Upper lobe of right lung (tissue), 1 donor: Measurements from ENCODE around the gene INPPL1. TPM values are rescaled to one million over a fixed set of nuclear protein-coding genes. Genes with fewer than 3 reads are reported as not detected.

Source experiments
- ATAC-seq: fragments of 200-7000 bp; cut with Tn5 transposase; one replicate; pipeline ENCODE4 v1.9.1; 2020; ENCODE audit warnings: mild to moderate bottlenecking, moderate library complexity
- DNase-seq: peaks from one replicate; pipeline ENCODE4 v3.0.0-alpha.2; 2020
- H3K27ac ChIP-seq: fragments of 200-600 bp; one replicate; pipeline ENCODE4 v1.8.0; 2022
- H3K27me3 ChIP-seq: fragments of 200-600 bp; one replicate; pipeline ENCODE4 v1.8.0; 2022; ENCODE audit warnings: mild to moderate bottlenecking
- H3K36me3 ChIP-seq: fragments of 200-600 bp; one replicate; pipeline ENCODE4 v1.8.0; 2022
- H3K4me1 ChIP-seq: fragments of 200-600 bp; one replicate; pipeline ENCODE4 v1.8.0; 2022
- H3K4me3 ChIP-seq: fragments of 200-600 bp; one replicate; pipeline ENCODE4 v1.8.0; 2022; ENCODE audit warnings: mild to moderate bottlenecking
- H3K9me3 ChIP-seq: fragments of 200-600 bp; one replicate; pipeline ENCODE4 v1.8.0; 2022
- intact Hi-C: fragments of 100-400 bp; cut with DNase I; formaldehyde crosslinking; loops from one replicate; pipeline ENCODE4 v1.11.0; 2022
- total RNA-seq: library from RNA; stranded (reverse); fragmentation: NEBNext Ultra II Directional; extraction: Animal tissue kit (Norgen Biotek cat#: 25700); gene quantifications from one replicate; pipeline ENCODE4 v1.2.1, GENCODE V29; 2021
- TF ChIP-seq, protein P1 (sequence below): fragments of 200-600 bp; IDR thresholded peaks from one replicate; pipeline ENCODE4 v1.8.0; 2022; ENCODE audit warnings: antibody characterized with exemption
- donor health status: DM: no; HTN: yes; CAD: no; lungs with severe emphysema.

The INPPL1 gene
- total RNA-seq, 1 donor from 2014 or later = 146 TPM

DNA sequence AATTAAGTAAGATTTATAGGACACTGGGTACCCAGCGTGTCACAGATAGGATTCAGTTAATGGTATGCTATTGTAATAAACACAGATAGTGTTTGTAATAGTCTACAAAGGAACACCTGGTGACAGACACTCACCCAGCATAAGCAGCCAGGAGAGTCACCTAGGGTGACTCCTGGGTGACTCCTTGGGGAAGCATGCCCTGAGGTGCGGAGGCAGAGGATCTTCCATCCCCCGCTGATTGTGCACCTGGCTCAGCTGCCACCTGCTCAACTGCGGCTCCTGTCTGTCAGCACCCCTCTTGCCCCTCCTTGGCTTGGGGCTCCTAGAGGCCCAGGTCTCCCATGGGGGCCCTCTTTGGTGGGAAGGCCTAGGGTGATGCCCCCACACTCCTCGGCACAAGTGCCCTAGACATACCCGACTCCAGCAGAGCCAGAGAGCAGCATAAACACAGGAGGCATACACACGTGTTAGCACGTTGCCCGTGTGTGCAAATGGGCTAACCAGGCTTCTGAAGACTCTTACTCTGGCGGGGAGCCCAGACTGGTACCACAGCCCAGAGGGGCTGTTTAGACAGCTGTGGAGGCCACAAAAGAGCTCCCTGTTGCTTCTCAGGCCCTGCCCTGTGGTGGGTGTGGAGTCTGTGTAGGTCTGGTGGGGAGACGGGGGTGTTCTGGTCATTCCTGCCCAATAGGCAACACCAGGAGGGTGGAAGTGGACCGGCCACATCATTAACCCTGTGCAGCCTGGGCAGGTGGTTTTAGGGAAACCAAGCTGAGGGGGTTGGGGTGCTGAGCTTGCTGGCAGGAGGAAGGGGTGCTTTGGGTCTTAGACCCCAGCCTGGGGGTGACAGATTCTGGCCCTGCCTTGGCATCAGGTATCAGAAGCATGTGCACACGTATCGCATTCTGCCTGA is 3.0 kb downstream of the INPPL1 start:
- ATAC-seq = no peak
- intact Hi-C loops = no loop called here
- H3K36me3 ChIP-seq = peaks cover 46% of the 10 kb centered on the region

DNA sequence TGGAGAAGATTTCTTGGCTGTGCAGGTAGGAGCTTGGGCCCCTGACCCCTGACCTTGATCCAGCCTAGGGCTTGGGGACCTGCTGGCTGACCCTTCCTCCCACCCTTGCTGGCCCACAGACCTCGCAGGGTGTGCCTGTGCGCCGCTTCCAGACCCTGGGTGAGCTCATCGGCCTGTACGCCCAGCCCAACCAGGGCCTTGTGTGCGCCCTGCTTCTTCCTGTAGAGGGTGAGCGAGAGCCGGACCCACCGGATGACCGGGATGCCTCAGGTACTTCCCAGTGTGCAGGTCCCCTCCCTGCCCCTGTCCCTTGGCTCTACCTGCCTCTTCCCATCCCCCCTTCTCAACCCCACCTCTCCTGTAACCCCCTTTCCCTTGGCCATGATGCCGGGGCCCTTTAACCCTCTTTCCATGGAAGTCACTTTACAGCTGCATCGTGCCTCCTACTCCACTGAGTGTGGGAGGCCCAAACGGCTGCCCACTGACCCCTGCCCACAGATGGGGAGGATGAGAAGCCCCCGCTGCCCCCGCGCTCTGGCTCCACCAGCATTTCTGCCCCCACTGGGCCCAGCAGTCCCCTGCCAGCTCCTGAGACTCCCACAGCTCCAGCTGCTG is 3.8 kb downstream of the INPPL1 start:
- ATAC-seq = no peak
- Histone ChIP-seq H3K36me3 (peaks cover 54% of the 10 kb centered on the region), H3K27ac (no peak overlapping the region), H3K9me3 (no peaks in the 10 kb centered on the region), H3K4me1 (peaks cover 13% of the 10 kb centered on the region), H3K27me3 (no peaks in the 10 kb centered on the region), H3K4me3 (no peak overlapping the region)
- intact Hi-C loops = no loop called here
- DNase-seq = peak; percentile 57
- TF ChIP-seq, protein P1, sequence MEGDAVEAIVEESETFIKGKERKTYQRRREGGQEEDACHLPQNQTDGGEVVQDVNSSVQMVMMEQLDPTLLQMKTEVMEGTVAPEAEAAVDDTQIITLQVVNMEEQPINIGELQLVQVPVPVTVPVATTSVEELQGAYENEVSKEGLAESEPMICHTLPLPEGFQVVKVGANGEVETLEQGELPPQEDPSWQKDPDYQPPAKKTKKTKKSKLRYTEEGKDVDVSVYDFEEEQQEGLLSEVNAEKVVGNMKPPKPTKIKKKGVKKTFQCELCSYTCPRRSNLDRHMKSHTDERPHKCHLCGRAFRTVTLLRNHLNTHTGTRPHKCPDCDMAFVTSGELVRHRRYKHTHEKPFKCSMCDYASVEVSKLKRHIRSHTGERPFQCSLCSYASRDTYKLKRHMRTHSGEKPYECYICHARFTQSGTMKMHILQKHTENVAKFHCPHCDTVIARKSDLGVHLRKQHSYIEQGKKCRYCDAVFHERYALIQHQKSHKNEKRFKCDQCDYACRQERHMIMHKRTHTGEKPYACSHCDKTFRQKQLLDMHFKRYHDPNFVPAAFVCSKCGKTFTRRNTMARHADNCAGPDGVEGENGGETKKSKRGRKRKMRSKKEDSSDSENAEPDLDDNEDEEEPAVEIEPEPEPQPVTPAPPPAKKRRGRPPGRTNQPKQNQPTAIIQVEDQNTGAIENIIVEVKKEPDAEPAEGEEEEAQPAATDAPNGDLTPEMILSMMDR = no peak

More for the DNA sequence above, 3.0 kb downstream of the INPPL1 start:
- Histone ChIP-seq H3K4me3 (no peak overlapping the region), H3K27me3 (no peaks in the 10 kb centered on the region), H3K27ac (no peak overlapping the region), H3K9me3 (no peaks in the 10 kb centered on the region), H3K4me1 (peaks cover 16% of the 10 kb centered on the region)
- peak; percentile 54 for DNase-seq
- TF ChIP-seq, protein P1 = no peak

DNA sequence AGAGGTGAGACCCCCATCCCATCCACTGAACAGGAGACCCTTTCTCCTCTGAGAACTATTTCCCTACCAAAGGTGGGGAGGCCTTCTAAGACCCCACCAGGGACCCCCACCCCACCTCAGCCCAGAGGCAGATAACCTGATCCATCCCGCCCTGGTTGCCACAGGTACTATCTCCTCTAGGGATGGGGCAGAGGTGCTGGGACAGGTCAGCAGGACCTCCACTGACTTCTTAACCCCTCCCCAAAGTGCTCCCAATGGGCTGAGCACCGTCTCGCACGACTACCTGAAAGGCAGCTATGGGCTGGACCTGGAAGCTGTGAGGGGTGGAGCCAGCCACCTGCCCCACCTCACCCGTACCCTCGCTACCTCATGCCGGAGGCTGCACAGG is 4.3 kb downstream of the INPPL1 start:
- ATAC-seq (no peak), DNase-seq (peak; percentile 45)
- H3K4me3 ChIP-seq = no peak overlapping the region
- no peak overlapping the region for H3K27ac ChIP-seq
- TF ChIP-seq, protein P1 = no peak
- H3K36me3 ChIP-seq = peaks cover 59% of the 10 kb centered on the region
- peaks cover 13% of the 10 kb centered on the region for H3K4me1 ChIP-seq
- no peaks in the 10 kb centered on the region for H3K27me3 ChIP-seq
- no peaks in the 10 kb centered on the region for H3K9me3 ChIP-seq
- intact Hi-C loops = no loop called here

DNA sequence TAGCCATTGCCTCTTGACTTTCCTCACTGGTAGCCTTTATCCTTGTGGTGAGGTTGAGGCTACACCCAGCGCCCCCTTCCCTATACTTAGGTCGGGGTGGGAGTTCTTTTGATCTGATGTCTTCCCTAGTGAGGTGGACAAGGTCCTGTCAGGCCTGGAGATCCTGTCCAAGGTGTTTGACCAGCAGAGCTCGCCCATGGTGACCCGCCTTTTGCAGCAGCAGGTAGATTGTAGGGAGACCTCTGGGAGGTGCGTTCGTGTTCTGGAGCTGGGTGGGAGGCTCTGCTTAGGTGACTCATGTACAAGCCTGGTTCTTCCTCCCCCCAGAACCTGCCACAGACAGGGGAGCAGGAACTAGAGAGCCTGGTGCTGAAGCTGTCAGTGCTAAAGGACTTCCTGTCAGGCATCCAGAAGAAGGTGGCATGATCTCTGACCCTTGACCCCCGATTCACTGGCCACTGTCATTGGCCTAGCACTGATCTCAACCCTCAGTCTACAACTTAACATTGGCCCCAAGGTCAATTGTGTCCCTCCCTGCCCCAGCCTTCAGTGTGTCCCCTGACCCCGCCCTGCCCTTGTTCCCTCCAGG is 4.9 kb downstream of the INPPL1 start:
- peaks cover 13% of the 10 kb centered on the region for H3K4me1 ChIP-seq
- peaks cover 65% of the 10 kb centered on the region for H3K36me3 ChIP-seq
- ATAC-seq (no peak), DNase-seq (peak; percentile 40)
- TF ChIP-seq, protein P1 = no peak
- H3K4me3 ChIP-seq = no peak overlapping the region
- H3K27me3 ChIP-seq = no peaks in the 10 kb centered on the region
- no peaks in the 10 kb centered on the region for H3K9me3 ChIP-seq
- intact Hi-C loops = no loop called here
- H3K27ac ChIP-seq = no peak overlapping the region

DNA sequence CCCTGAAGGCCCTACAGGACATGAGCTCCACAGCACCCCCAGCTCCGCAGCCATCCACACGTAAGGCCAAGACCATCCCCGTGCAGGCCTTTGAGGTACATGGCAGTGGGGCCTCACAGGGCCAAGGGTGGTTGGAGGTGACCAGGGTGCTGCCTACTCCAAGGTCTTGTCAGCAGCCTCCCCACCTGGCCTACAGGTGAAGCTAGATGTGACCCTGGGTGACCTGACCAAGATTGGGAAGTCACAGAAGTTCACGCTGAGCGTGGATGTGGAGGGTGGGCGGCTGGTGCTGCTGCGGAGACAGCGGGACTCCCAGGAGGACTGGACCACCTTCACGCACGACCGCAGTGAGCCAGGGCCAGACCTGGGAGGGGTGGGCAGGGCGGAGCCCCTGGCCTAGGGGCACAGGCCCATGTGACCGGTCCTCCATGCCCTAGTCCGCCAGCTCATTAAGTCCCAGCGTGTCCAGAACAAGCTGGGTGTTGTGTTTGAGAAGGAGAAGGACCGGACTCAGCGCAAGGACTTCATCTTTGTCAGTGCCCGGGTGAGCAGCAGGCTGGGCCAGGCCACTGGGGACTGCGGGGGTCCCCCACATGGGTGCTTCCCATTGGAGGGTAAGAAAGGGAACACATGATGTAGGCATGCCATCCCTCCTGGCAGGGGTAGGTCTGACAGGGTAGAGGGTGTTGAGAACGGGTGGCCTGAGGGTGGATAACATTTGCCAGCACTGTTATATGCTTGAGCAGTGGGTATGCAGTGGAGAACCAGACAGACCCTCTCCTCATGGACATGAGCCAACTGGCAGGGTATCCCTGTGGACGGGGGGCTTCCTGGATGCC is 5.6 kb downstream of the INPPL1 start:
- intact Hi-C loops = no loop called here
- Histone ChIP-seq H3K9me3 (no peaks in the 10 kb centered on the region), H3K36me3 (peaks cover 70% of the 10 kb centered on the region), H3K4me3 (no peak overlapping the region), H3K27me3 (no peaks in the 10 kb centered on the region), H3K4me1 (peaks cover 11% of the 10 kb centered on the region), H3K27ac (no peak overlapping the region)
- ATAC-seq (no peak), DNase-seq (peak; percentile 54)
- TF ChIP-seq, protein P1 = no peak
